Measurements from ENCODE around the gene ATP11B.
"Not testable (repeated sequence)": the region's sequence is repeated elsewhere in the genome, so short reads cannot be mapped to it uniquely, and the experiment has no call there.

ATP11B gene

GRCh38 chr3:182796310-182796709, 3.0 kb downstream of the ATP11B start:
- Histone ChIP-seq H3F3A (ENCODE audit: insufficient read depth) (peaks cover 12% of the 10 kb centered on the region; the same call in 1 of the 2 replicates), H3K4me2 (ENCODE audit: low read depth, low read length, poor library complexity, severe bottlenecking) (peak overlapping the region; percentile 95), H4K20me1 (ENCODE audit: low read depth, low read length) (no peaks in the 10 kb centered on the region), H3K79me2 (ENCODE audit: insufficient read depth, low read length) (peaks cover 73% of the 10 kb centered on the region), H3K9ac (ENCODE audit: low read length) (no peak overlapping the region), H3K36me3 (ENCODE audit: low read length) (no peaks in the 10 kb centered on the region), H3K9me2 (replicated peaks; ENCODE audit: insufficient read depth, low read length) (no peaks in the 10 kb centered on the region), H3K9me3 (ENCODE audit: insufficient read depth, low read length) (no peaks in the 10 kb centered on the region), H3K27ac (ENCODE audit: low read depth, low read length) (peak overlapping the region; percentile 84; the same call in 1 of the 2 replicates), H2AFZ (ENCODE audit: low read depth, low read length, severe bottlenecking) (no peak overlapping the region), H3K27me3 (ENCODE audit: low read length) (no peaks in the 10 kb centered on the region), H3K4me3 (ENCODE audit: insufficient read depth, low read length, poor library complexity, severe bottlenecking) (no peak overlapping the region)
- no peak for TF ChIP-seq CTCF (IDR thresholded peaks at IDR 0.05; ENCODE audit: insufficient read depth, low read length, poor library complexity, severe bottlenecking)
- no peak for TF ChIP-seq EZH2phosphoT487 (conservative IDR thresholded peaks at IDR 0.05; ENCODE audit: low read length)

GRCh38 chr3:182797876-182798275, 4.6 kb downstream of the ATP11B start:
- 0 out of 2 replicates have a peak, but pooled peaks cover 5% of the 10 kb centered on the region for H4K20me1 ChIP-seq (ENCODE audit: low read depth, low read length)
- no peaks in the 10 kb centered on the region for H3K9me3 ChIP-seq (ENCODE audit: insufficient read depth, low read length)
- H3K27me3 ChIP-seq (ENCODE audit: low read length) = no peaks in the 10 kb centered on the region
- H3K27ac ChIP-seq (ENCODE audit: low read depth, low read length) = no peak overlapping the region
- H3F3A ChIP-seq (ENCODE audit: insufficient read depth) = peaks cover 12% of the 10 kb centered on the region; the same call in 1 of the 2 replicates
- no peak overlapping the region for H3K9ac ChIP-seq (ENCODE audit: low read length)
- no peaks in the 10 kb centered on the region for H3K9me2 ChIP-seq (replicated peaks; ENCODE audit: insufficient read depth, low read length)
- no peak overlapping the region for H3K4me3 ChIP-seq (ENCODE audit: insufficient read depth, low read length, poor library complexity, severe bottlenecking)
- no peak for TF ChIP-seq CTCF (IDR thresholded peaks at IDR 0.05; ENCODE audit: insufficient read depth, low read length, poor library complexity, severe bottlenecking)
- no peak for TF ChIP-seq EZH2phosphoT487 (conservative IDR thresholded peaks at IDR 0.05; ENCODE audit: low read length)
- H3K79me2 ChIP-seq (ENCODE audit: insufficient read depth, low read length) = peaks cover 89% of the 10 kb centered on the region
- no peak overlapping the region for H3K4me2 ChIP-seq (ENCODE audit: low read depth, low read length, poor library complexity, severe bottlenecking)
- no peak overlapping the region for H2AFZ ChIP-seq (ENCODE audit: low read depth, low read length, severe bottlenecking)
- H3K36me3 ChIP-seq (ENCODE audit: low read length) = no peaks in the 10 kb centered on the region

- H3K4me2 ChIP-seq (ENCODE audit: low read depth, low read length, poor library complexity, severe bottlenecking); H3K9me3 ChIP-seq (ENCODE audit: insufficient read depth, low read length); H3K9ac ChIP-seq (ENCODE audit: low read length); H3K9me2 ChIP-seq (replicated peaks; ENCODE audit: insufficient read depth, low read length); H3K36me3 ChIP-seq (ENCODE audit: low read length); H2AFZ ChIP-seq (ENCODE audit: low read depth, low read length, severe bottlenecking); H3K4me3 ChIP-seq (ENCODE audit: insufficient read depth, low read length, poor library complexity, severe bottlenecking); H3K27me3 ChIP-seq (ENCODE audit: low read length); H3K27ac ChIP-seq (ENCODE audit: low read depth, low read length): not testable (repeated sequence)
- Histone ChIP-seq H3K79me2 (ENCODE audit: insufficient read depth, low read length) (peaks cover 98% of the 10 kb centered on the region), H3F3A (ENCODE audit: insufficient read depth) (peaks cover 12% of the 10 kb centered on the region; the same call in 1 of the 2 replicates), H4K20me1 (ENCODE audit: low read depth, low read length) (0 out of 2 replicates have a peak, but pooled peaks cover 11% of the 10 kb centered on the region)
These were observed 5.8 kb downstream of the ATP11B start for GRCh38 chr3:182799143-182799542.

- Histone ChIP-seq H4K20me1 (ENCODE audit: low read depth, low read length) (0 out of 2 replicates have a peak, but pooled peaks cover 11% of the 10 kb centered on the region), H3K27ac (ENCODE audit: low read depth, low read length) (no peak overlapping the region), H3F3A (ENCODE audit: insufficient read depth) (peaks cover 3% of the 10 kb centered on the region; the same call in 1 of the 2 replicates), H3K79me2 (ENCODE audit: insufficient read depth, low read length) (peaks cover 98% of the 10 kb centered on the region), H3K4me2 (ENCODE audit: low read depth, low read length, poor library complexity, severe bottlenecking) (no peak overlapping the region), H3K9ac (ENCODE audit: low read length) (no peak overlapping the region), H2AFZ (ENCODE audit: low read depth, low read length, severe bottlenecking) (no peak overlapping the region), H3K27me3 (ENCODE audit: low read length) (no peaks in the 10 kb centered on the region), H3K9me3 (ENCODE audit: insufficient read depth, low read length) (no peaks in the 10 kb centered on the region), H3K9me2 (replicated peaks; ENCODE audit: insufficient read depth, low read length) (no peaks in the 10 kb centered on the region), H3K36me3 (ENCODE audit: low read length) (no peaks in the 10 kb centered on the region), H3K4me3 (ENCODE audit: insufficient read depth, low read length, poor library complexity, severe bottlenecking) (no peak overlapping the region)
- TF ChIP-seq CTCF (IDR thresholded peaks at IDR 0.05; ENCODE audit: insufficient read depth, low read length, poor library complexity, severe bottlenecking) = no peak
- no peak for TF ChIP-seq EZH2phosphoT487 (conservative IDR thresholded peaks at IDR 0.05; ENCODE audit: low read length)
These were observed 7.2 kb downstream of the ATP11B start for GRCh38 chr3:182800508-182800907.
